ENCODE results near the gene CFAP20DC. TPM values are rescaled to one million over a fixed set of nuclear protein-coding genes. Genes with fewer than 3 reads are reported as not detected.

The CFAP20DC gene
- total RNA-seq, 1 donor from 2014 or later, result 4.7 TPM

- no peak overlapping the region for H3K27ac Mint-ChIP-seq
- TF ChIP-seq CTCF (conservative IDR thresholded peaks at IDR 0.05), result no peak
- no peaks in the 10 kb centered on the region for H3K27me3 Mint-ChIP-seq
- H3K4me1 Mint-ChIP-seq (ENCODE audit: unreplicated experiment), result no peaks in the 10 kb centered on the region
- DNase-seq (ENCODE audit: extremely low spot score, unreplicated experiment), result no peak
- no peak overlapping the region for H3K4me3 Mint-ChIP-seq
- H3K36me3 Mint-ChIP-seq, result no peaks in the 10 kb centered on the region
- no peaks in the 10 kb centered on the region for H3K9me3 Mint-ChIP-seq
These were observed 87.0 kb downstream of the CFAP20DC start for GRCh38 chr3:58962816-58963215.

- Mint-ChIP-seq H3K27me3 (no peaks in the 10 kb centered on the region), H3K9me3 (peaks cover 4% of the 10 kb centered on the region), H3K36me3 (no peaks in the 10 kb centered on the region), H3K4me3 (no peak overlapping the region), H3K27ac (no peak overlapping the region), H3K4me1 (ENCODE audit: unreplicated experiment) (no peaks in the 10 kb centered on the region)
- no peak for TF ChIP-seq CTCF (conservative IDR thresholded peaks at IDR 0.05)
- DNase-seq (ENCODE audit: extremely low spot score, unreplicated experiment), result no peak
These were observed 87.7 kb downstream of the CFAP20DC start for GRCh38 chr3:58962040-58962651.

- no peaks in the 10 kb centered on the region for H3K27me3 Mint-ChIP-seq
- no peaks in the 10 kb centered on the region for H3K36me3 Mint-ChIP-seq
- H3K27ac Mint-ChIP-seq, result no peak overlapping the region
- peaks cover 4% of the 10 kb centered on the region for H3K9me3 Mint-ChIP-seq
- TF ChIP-seq CTCF (conservative IDR thresholded peaks at IDR 0.05), result no peak
- no peaks in the 10 kb centered on the region for H3K4me1 Mint-ChIP-seq (ENCODE audit: unreplicated experiment)
- no peak for DNase-seq (ENCODE audit: extremely low spot score, unreplicated experiment)
- H3K4me3 Mint-ChIP-seq, result no peak overlapping the region
These were observed 94.5 kb downstream of the CFAP20DC start for GRCh38 chr3:58955308-58955707.

- Mint-ChIP-seq H3K4me3 (no peak overlapping the region), H3K4me1 (ENCODE audit: unreplicated experiment) (no peaks in the 10 kb centered on the region), H3K36me3 (no peaks in the 10 kb centered on the region), H3K27ac (no peak overlapping the region), H3K9me3 (peaks cover 5% of the 10 kb centered on the region), H3K27me3 (no peaks in the 10 kb centered on the region)
- DNase-seq (ENCODE audit: extremely low spot score, unreplicated experiment), result no peak
- no peak for TF ChIP-seq CTCF (conservative IDR thresholded peaks at IDR 0.05)
These were observed 96.5 kb downstream of the CFAP20DC start for GRCh38 chr3:58953288-58953687.

GRCh38 chr3:58952128-58952917 is 97.5 kb downstream of the CFAP20DC start:
- no peak for TF ChIP-seq CTCF (conservative IDR thresholded peaks at IDR 0.05)
- DNase-seq (ENCODE audit: extremely low spot score, unreplicated experiment), result no peak
- Mint-ChIP-seq H3K9me3 (peaks cover 5% of the 10 kb centered on the region), H3K4me3 (no peak overlapping the region), H3K36me3 (no peaks in the 10 kb centered on the region), H3K27me3 (no peaks in the 10 kb centered on the region), H3K27ac (no peak overlapping the region), H3K4me1 (ENCODE audit: unreplicated experiment) (no peaks in the 10 kb centered on the region)
